T-helper 22 cell (primary cell): Measurements from ENCODE around the gene KIAA1217.

Experiments used
- DNase-seq: peaks from one replicate; pipeline ENCODE4 v3.0.0-alpha.2; 2020; ENCODE audit warnings: low read depth

KIAA1217 gene

DNA sequence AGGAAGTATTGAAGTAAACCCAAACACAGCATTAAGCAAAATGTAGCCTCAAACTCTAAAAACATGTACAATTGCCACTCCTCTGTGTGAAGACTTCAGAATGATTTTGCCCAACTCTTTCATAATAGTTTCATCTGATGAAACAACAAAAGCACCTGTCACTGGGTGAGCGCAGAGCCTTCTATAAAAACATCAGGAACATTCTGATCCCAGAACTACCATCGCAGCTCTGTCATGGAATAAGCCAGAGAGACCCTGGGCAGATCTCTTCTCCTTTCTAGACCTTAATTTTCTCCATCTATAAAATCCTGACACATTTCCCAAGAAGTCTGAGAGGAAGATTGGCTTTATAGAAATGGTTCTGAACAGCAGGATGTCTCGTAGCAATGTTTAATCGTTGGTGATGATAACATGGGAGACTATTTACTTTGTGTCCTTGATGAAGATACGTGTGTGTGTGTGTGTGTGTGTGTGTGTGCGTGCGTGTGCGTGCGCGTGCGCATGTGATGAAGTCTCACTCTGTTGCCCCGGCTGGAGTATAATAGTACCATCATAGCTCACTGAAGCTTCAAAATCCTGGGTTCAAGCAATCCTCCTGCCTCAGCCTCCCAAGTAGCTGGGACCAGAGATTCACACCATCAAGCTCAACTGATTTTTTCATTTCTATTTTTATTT, 198.0 kb downstream of the KIAA1217 start:
- DNase-seq: no peak

- DNase-seq: no peak
These were observed 199.0 kb downstream of the KIAA1217 start for GRCh38 chr10:24407928-24408327.

DNA sequence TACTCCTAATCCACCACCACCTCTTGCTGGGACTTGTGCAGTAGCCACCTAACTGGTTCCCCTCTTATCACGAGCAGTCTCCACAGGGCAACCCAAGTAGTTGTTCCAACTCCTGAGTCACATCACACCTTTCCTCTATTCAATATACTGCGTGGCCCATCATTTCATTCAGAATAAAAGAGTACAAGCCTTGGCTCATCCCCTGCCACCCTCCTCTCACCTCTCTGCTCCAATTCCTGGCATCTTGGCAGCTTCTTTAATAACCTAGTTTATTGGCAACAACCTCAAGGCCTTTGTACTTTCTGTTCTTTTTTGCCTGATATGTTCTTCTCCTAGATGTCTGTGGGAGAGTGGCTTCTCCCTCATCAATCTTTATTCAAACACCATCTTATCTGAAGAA, 199.4 kb downstream of the KIAA1217 start:
- DNase-seq: no peak

- no peak for DNase-seq
These were observed 205.7 kb downstream of the KIAA1217 start for GRCh38 chr10:24414597-24414996.

GRCh38 chr10:24415455-24416125, 206.7 kb downstream of the KIAA1217 start:
- DNase-seq: no peak

GRCh38 chr10:24416248-24416647, 207.3 kb downstream of the KIAA1217 start:
- no peak for DNase-seq

- no peak for DNase-seq
These were observed 208.1 kb downstream of the KIAA1217 start for GRCh38 chr10:24417053-24417452.

DNA sequence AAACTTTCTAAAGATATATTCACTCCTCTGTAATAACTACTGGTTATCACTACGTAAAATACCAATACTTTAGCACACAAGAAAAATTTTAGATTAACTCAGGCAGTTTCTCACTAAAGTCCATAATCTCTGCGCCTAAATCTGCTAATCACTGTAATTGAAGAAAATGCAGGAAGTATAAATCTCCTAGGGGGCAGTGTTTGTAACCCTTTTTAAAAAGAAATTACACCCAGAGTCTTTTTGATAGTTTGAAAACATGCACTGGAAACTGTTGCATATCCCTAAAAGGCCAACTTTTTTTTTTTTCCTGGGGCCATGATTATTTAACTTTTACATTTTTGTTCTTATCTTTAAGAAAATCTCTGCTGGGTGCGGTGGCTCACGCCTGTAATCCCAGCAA, 209.6 kb downstream of the KIAA1217 start:
- DNase-seq: no peak

DNA sequence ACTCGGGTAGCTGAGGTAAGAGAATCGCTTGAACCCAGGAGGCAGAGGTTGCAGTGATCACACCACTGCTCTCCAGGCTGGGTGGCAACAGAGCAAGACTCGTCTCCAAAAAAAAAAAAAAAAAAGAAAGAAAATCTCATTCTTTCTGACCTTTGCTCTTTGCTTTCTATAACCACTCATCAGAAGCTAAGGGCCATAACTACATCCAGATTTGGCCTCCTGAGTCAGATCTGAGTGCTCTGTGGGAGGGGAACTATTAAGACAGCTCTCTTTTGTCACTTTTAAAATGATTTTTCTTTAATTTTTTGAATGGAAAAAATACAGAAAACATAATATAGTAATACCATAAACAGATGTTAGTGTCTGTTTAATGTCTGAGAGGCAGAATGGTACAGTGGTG, 210.1 kb downstream of the KIAA1217 start:
- DNase-seq: no peak

GRCh38 chr10:24425151-24425550, 216.2 kb downstream of the KIAA1217 start:
- no peak for DNase-seq

DNA sequence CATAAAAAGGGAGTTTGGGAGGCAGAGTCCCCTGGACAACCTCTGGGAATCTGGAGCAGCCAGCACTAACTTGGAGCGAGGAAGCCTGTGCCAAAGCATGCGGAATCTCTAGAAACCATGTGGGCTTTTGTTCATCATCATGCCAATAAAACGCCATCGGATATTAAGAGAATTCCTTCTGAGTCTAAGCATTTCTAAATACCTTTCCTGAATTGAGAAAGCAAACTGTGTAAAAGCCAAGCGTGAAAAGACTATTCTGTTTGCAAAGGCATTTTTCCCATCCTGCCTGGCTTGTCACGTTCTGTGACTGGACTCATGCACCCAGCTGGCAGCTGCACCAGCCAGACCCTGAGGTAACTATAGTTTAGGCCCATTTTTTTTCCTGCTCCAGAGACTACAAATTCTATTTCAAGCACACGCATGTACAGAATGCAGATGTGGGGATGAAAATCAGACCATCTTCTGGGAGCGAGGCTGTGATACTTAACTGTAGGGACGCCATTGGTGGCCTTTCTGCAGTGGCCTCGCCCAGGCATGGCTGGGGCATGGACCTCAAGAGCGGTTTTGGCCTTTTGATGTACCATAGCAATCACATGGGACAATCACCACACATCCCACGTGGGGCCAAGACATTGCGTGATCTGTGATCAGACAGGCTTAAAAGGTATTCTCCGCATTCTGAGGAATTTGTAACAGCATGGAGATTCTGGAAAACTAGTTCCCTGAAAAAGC, 218.9 kb downstream of the KIAA1217 start:
- DNase-seq: no peak

GRCh38 chr10:24428410-24428782, 219.5 kb downstream of the KIAA1217 start:
- no peak for DNase-seq

DNA sequence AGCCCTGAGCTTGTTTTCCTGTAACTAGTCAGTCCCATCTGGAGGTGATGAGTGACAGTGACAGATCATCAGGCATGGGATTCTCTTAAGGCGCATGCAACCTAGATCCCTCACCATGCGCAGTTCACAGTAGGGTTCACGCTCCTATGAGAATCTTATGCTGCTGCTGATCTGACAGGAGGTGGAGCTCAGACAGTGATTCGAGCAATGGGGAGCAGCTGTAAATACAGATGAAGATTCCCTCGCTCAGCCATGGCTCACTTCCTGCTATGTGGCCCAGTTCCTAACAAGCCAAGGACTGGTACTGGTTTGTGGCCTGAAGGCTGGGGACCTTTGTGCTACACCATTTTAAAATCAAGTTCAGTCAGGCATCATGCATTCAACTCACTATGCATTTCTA, 221.7 kb downstream of the KIAA1217 start:
- DNase-seq: no peak

- DNase-seq: no peak
These were observed 223.8 kb downstream of the KIAA1217 start for GRCh38 chr10:24432478-24433416.

DNA sequence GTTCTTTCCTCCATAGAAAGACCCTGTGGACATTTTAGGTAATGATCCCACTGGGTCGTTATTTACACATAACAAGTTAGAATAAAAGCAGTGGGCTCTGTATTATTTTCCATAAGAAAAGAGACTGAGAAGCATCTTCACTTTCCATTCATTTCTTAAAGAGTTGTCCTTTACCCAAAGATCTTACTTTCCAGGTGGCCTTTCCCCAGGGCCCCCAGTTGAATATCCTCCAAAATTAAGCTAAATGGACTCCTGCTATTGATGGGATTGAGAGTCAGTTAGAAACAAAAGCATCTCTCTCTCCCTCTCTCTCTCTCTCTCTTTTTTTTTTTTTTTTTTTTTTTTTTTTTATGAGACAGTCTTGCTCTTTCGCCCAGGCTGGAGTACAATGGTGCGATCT, 224.8 kb downstream of the KIAA1217 start:
- DNase-seq: no peak

GRCh38 chr10:24434961-24435360, 226.0 kb downstream of the KIAA1217 start:
- DNase-seq: no peak

DNA sequence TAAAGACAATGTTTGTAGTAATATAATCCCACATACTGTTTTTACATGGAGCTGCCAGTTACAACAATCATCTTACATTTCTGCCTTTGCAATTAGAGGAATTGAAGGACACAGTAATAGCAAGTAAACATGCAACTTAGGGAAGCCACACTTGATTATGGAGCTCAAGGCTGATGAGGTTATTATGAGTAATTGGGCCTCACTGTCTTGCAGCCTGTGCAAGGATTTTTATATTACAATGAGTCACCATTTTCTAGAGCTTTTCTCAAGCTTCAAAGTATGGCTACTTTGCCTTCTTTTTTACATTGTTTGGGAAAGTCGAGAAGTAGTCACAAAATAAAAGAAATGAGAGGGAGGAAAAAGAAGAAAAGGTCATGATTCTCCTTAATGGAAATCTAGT, 226.4 kb downstream of the KIAA1217 start:
- no peak for DNase-seq

GRCh38 chr10:24437302-24437701, 228.4 kb downstream of the KIAA1217 start:
- DNase-seq: no peak

DNA sequence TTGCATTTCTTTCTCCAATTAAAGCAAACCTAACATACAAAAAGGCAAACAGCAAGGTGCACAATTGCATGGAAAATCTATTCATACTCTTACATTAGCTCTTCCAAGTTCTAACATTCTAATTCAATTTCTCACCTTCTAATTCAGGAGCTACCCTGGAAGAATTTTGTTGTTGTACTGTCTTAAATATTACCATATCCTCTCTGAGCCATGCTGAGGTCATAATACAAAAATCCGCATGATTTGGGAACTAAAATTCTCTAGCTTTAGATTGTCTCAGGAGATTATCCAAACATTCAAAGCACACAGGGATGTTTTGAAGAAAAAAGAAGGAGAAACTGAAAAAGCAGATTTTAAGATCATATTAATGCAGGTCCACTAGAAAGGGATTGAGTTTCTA, 229.9 kb downstream of the KIAA1217 start:
- DNase-seq: no peak

GRCh38 chr10:24439935-24440334, 231.0 kb downstream of the KIAA1217 start:
- DNase-seq: no peak

DNA sequence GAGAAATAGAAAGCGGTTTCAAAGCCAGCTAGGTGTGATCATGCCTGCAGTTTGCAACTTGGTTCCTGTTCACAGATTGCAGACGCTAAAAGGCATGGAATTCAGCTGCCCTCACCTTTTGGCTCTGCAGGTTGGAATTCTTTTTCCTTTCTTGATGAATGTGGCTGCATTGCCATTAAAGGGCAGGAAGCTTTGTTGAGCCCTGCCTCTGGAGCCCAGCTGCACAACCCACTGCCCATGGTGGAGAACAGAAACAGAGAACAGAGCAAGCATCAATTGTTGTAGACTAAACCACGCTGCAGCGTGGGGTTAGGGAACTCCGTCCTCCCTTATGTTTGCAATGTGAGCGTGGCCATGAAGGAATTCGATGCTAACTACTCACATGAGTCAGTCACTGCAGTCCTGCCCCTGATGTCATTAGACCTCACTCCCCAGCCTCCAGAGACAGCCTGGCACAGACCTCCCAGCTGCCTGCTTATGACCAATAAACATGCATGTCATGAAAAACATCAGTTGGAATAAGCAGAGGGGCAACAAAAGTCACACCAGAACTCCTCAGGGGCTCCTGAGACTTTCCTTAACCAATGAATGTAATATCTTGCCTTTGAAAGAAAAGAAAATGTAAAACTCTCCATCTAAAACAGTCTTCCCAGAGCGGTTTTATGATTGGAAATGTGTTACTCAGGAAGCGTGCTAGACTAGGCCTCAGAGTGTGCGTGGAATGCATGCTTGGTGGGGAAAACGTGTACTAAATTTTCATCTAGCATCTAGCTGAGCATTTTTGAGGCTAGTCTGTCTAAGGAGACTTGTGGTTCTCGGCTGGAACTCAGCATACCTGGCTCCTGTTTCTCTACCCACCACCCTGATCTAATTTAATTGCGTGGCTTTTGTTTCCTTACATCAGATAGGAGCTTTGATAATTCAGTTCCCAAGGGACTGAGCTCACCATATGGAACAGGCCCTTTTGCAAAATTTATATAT, 232.2 kb downstream of the KIAA1217 start:
- DNase-seq: no peak
